Astrocyte (in vitro differentiated cells and primary cell): ENCODE measurements around the gene ECSCR. TPM values are rescaled to one million over a fixed set of nuclear protein-coding genes. Genes with fewer than 3 reads are reported as not detected.

Source experiments
- DNase-seq: peaks from one replicate; pipeline ENCODE4 v3.0.0-alpha.2; 2010; ENCODE audit warnings: low read depth
- FAIRE-seq: peaks from 2 replicates; lab custom pipeline; 2011; peaks lifted over from hg19 to GRCh38; lab: Jason Lieb, UNC
- H2AFZ ChIP-seq: 2 replicates; pipeline ENCODE4 v1.6.0; 2012; ENCODE audit warnings: low read depth, low read length, inconsistent platforms
- H3K27ac ChIP-seq: 2 replicates; pipeline ENCODE4 v1.5.1; 2011; ENCODE audit warnings: low read depth, low read length, inconsistent platforms
- H3K27me3 ChIP-seq: 2 replicates; pipeline ENCODE4 v1.6.0; 2011; ENCODE audit warnings: low read length, inconsistent platforms; ENCODE audit not compliant: insufficient read depth
- H3K36me3 ChIP-seq: 2 replicates; pipeline ENCODE4 v1.5.1; 2011; ENCODE audit warnings: low read length, inconsistent platforms; ENCODE audit not compliant: insufficient read depth
- H3K4me1 ChIP-seq: 2 replicates; pipeline ENCODE4 v1.5.1; 2011; ENCODE audit warnings: low read length, inconsistent platforms; ENCODE audit not compliant: insufficient read depth
- H3K4me2 ChIP-seq: 2 replicates; pipeline ENCODE4 v1.6.0; 2012; ENCODE audit warnings: low read length, inconsistent platforms
- H3K4me3 ChIP-seq: 2 replicates; pipeline ENCODE4 v1.5.1; 2011; ENCODE audit warnings: low read depth, mild to moderate bottlenecking, low read length, inconsistent platforms; ENCODE audit not compliant: insufficient read depth
- H3K79me2 ChIP-seq: 2 replicates; pipeline ENCODE4 v1.6.0; 2012; ENCODE audit warnings: mild to moderate bottlenecking, low read length, inconsistent platforms; ENCODE audit not compliant: insufficient read depth
- H3K9ac ChIP-seq: 2 replicates; pipeline ENCODE4 v1.6.0; 2012; ENCODE audit warnings: mild to moderate bottlenecking, low read length, inconsistent platforms
- H3K9me3 ChIP-seq: 2 replicates; pipeline ENCODE4 v1.5.1; 2012; ENCODE audit warnings: low read depth, mild to moderate bottlenecking, low read length, inconsistent platforms; ENCODE audit not compliant: insufficient read depth
- H4K20me1 ChIP-seq: 2 replicates; pipeline ENCODE4 v1.6.0; 2012; ENCODE audit warnings: low read length, inconsistent platforms; ENCODE audit not compliant: insufficient read depth
- H3K27ac Mint-ChIP-seq: one replicate; pipeline ENCODE4 v1.8.0; 2021; ENCODE audit warnings: mild to moderate bottlenecking, mixed read lengths; ENCODE audit not compliant: unreplicated experiment
- H3K27me3 Mint-ChIP-seq: one replicate; pipeline ENCODE4 v1.8.0; 2021; ENCODE audit warnings: low read depth, mixed read lengths; ENCODE audit not compliant: unreplicated experiment
- H3K36me3 Mint-ChIP-seq: one replicate; pipeline ENCODE4 v1.8.0; 2021; ENCODE audit warnings: low read depth, mixed read lengths; ENCODE audit not compliant: unreplicated experiment
- H3K4me1 Mint-ChIP-seq: one replicate; pipeline ENCODE4 v1.8.0; 2021; ENCODE audit warnings: low read depth, mixed read lengths; ENCODE audit not compliant: unreplicated experiment
- H3K4me3 Mint-ChIP-seq: one replicate; pipeline ENCODE4 v1.8.0; 2021; ENCODE audit warnings: mild to moderate bottlenecking, moderate library complexity, mixed read lengths; ENCODE audit not compliant: unreplicated experiment
- H3K9me3 Mint-ChIP-seq: one replicate; pipeline ENCODE4 v1.8.0; 2021; ENCODE audit warnings: mild to moderate bottlenecking, mixed read lengths; ENCODE audit not compliant: unreplicated experiment
- EZH2 ChIP-seq: IDR thresholded peaks from 2 replicates; pipeline ENCODE4 v1.6.1; 2012; ENCODE audit warnings: mild to moderate bottlenecking, low read length, inconsistent platforms; ENCODE audit not compliant: insufficient read depth
- total RNA-seq: library from RNA; stranded (reverse); gene quantifications from 2 replicates; pipeline ENCODE4 v1.2.1, GENCODE V29; 2021
- TF ChIP-seq, protein P1 (sequence below): IDR thresholded peaks from 2 replicates; pipeline ENCODE4 v1.5.1; 2011; ENCODE audit warnings: low read depth, mild to moderate bottlenecking, inconsistent platforms, low read length, moderate library complexity; ENCODE audit not compliant: insufficient read depth

The ECSCR gene
- total RNA-seq, 1 donor from 2014 or later, result 1.00 TPM

DNA sequence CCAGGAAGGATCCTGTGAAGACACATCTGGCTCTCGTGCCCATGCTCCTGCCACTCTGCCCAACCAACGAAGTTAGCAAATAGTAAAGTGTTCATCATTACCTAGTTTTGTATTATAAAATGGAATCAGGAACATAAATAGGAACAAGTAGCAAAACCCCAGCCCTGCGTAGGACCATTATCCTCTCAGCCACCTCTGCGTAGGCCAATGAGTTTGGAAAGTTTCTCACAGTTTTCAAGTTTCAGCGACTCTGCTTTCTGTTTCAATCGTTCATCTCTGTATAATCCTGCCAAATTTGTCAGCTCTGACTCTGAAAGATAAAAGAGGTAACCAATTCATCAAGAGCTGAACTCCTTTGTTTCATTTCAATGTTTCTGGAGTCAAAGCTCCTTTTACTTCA, 48.6 kb downstream of the ECSCR start:
- Histone ChIP-seq H3K4me1 (peaks cover 14% of the 10 kb centered on the region), H2AFZ (no peak overlapping the region), H3K36me3 (no peaks in the 10 kb centered on the region), H3K4me2 (no peak overlapping the region), H4K20me1 (no peaks in the 10 kb centered on the region), H3K27ac (no peak overlapping the region), H3K27me3 (no peaks in the 10 kb centered on the region), H3K9ac (no peak overlapping the region), H3K79me2 (no peaks in the 10 kb centered on the region), H3K4me3 (no peak overlapping the region), H3K9me3 (no peaks in the 10 kb centered on the region)
- Mint-ChIP-seq H3K36me3 (peaks cover 27% of the 10 kb centered on the region), H3K27me3 (no peaks in the 10 kb centered on the region), H3K9me3 (no peaks in the 10 kb centered on the region), H3K4me3 (peak overlapping the region; percentile 22), H3K4me1 (no peaks in the 10 kb centered on the region), H3K27ac (no peak overlapping the region)
- no peak for FAIRE-seq
- no peak for TF ChIP-seq EZH2
- TF ChIP-seq, protein P1, sequence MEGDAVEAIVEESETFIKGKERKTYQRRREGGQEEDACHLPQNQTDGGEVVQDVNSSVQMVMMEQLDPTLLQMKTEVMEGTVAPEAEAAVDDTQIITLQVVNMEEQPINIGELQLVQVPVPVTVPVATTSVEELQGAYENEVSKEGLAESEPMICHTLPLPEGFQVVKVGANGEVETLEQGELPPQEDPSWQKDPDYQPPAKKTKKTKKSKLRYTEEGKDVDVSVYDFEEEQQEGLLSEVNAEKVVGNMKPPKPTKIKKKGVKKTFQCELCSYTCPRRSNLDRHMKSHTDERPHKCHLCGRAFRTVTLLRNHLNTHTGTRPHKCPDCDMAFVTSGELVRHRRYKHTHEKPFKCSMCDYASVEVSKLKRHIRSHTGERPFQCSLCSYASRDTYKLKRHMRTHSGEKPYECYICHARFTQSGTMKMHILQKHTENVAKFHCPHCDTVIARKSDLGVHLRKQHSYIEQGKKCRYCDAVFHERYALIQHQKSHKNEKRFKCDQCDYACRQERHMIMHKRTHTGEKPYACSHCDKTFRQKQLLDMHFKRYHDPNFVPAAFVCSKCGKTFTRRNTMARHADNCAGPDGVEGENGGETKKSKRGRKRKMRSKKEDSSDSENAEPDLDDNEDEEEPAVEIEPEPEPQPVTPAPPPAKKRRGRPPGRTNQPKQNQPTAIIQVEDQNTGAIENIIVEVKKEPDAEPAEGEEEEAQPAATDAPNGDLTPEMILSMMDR, result no peak
- DNase-seq, result no peak

DNA sequence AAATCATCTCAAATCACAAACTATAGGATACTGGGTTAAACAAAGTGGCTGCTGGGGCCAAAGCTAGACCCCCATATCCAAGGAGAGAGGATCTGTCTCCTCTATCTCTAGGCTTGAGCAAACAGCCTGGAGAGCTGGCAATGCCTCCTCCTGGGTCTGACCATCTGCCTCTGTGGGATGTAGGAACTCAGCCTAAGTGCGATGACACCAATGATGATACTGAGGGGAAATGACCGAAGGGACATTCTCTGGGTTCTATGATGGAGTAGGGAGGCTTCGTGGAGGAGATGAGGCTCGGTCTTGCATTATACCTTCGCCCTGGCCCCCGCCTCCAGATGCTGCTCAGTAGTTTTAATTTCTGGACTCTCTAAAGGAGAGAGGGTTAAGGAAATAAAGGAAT, 49.4 kb downstream of the ECSCR start:
- FAIRE-seq (no peak), DNase-seq (no peak)
- Histone ChIP-seq H3K27ac (no peak overlapping the region), H3K4me3 (no peak overlapping the region), H3K4me1 (peaks cover 14% of the 10 kb centered on the region), H3K4me2 (no peak overlapping the region), H3K79me2 (no peaks in the 10 kb centered on the region), H3K9me3 (no peaks in the 10 kb centered on the region), H2AFZ (no peak overlapping the region), H3K9ac (no peak overlapping the region), H4K20me1 (no peaks in the 10 kb centered on the region), H3K27me3 (no peaks in the 10 kb centered on the region), H3K36me3 (no peaks in the 10 kb centered on the region)
- H3K36me3 Mint-ChIP-seq, result peaks cover 23% of the 10 kb centered on the region
- TF ChIP-seq EZH2, result no peak
- H3K27me3 Mint-ChIP-seq, result no peaks in the 10 kb centered on the region
- no peak overlapping the region for H3K4me3 Mint-ChIP-seq
- H3K27ac Mint-ChIP-seq, result no peak overlapping the region
- no peaks in the 10 kb centered on the region for H3K4me1 Mint-ChIP-seq
- no peaks in the 10 kb centered on the region for H3K9me3 Mint-ChIP-seq

DNA sequence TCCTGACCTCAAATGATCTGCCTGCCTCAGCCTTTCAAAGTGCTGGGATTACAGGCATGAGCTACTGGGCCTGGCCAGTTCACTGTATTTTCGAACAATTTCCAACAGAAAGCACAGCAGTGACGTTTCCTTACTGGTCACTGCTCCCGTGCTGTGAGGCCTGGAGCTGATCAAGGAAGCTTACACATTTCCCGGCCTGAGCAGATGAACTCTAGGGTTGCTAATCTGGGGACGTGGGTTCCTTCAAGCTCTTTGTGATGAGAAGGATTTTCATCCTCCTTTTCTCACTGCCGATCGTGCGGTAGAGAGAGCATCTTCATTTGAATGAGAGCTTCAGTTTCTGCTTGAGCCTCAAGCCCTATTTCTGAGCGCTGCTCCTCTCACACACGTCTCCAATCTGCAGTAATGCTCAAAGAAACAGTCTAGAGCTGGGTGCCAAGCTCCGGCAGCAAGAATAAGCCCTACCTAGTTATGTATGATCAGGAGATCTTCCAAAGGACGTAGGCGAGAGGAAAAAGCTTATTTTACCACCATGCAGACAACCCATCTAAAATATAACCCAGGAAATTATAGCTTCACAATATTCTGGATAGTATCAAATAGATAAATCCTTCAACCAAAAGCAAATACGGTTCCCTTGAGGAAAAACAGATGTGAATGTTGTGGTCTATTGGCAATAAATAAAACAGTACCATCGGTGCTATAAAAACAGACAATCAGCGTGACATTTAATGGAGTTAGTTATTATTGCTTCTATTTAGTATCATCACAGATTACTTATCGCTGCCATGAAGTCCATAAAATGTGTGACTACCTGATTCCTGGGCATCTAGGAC, 51.3 kb downstream of the ECSCR start:
- Histone ChIP-seq H3K27me3 (no peaks in the 10 kb centered on the region), H2AFZ (no peak overlapping the region), H3K9me3 (no peaks in the 10 kb centered on the region), H4K20me1 (no peaks in the 10 kb centered on the region), H3K9ac (no peak overlapping the region), H3K36me3 (no peaks in the 10 kb centered on the region), H3K4me3 (no peak overlapping the region), H3K4me1 (peaks cover 14% of the 10 kb centered on the region), H3K4me2 (no peak overlapping the region), H3K27ac (no peak overlapping the region), H3K79me2 (no peaks in the 10 kb centered on the region)
- no peaks in the 10 kb centered on the region for H3K27me3 Mint-ChIP-seq
- no peaks in the 10 kb centered on the region for H3K9me3 Mint-ChIP-seq
- H3K4me1 Mint-ChIP-seq, result no peaks in the 10 kb centered on the region
- H3K36me3 Mint-ChIP-seq, result peaks cover 18% of the 10 kb centered on the region
- no peak for DNase-seq
- H3K27ac Mint-ChIP-seq, result no peak overlapping the region
- TF ChIP-seq EZH2, result no peak
- TF ChIP-seq, protein P1, result no peak
- H3K4me3 Mint-ChIP-seq, result no peak overlapping the region
- no peak for FAIRE-seq
